GM18519 (cell line): ENCODE results near the gene PDCD4.

Experiments
- ATAC-seq: cut with Tn5 transposase; IDR thresholded peaks from one replicate; pipeline ENCODE4 v1.9.1; 2021; ENCODE audit warnings: mild to moderate bottlenecking, moderate library complexity; ENCODE audit not compliant: unreplicated experiment, low FRiP score

PDCD4 gene

DNA sequence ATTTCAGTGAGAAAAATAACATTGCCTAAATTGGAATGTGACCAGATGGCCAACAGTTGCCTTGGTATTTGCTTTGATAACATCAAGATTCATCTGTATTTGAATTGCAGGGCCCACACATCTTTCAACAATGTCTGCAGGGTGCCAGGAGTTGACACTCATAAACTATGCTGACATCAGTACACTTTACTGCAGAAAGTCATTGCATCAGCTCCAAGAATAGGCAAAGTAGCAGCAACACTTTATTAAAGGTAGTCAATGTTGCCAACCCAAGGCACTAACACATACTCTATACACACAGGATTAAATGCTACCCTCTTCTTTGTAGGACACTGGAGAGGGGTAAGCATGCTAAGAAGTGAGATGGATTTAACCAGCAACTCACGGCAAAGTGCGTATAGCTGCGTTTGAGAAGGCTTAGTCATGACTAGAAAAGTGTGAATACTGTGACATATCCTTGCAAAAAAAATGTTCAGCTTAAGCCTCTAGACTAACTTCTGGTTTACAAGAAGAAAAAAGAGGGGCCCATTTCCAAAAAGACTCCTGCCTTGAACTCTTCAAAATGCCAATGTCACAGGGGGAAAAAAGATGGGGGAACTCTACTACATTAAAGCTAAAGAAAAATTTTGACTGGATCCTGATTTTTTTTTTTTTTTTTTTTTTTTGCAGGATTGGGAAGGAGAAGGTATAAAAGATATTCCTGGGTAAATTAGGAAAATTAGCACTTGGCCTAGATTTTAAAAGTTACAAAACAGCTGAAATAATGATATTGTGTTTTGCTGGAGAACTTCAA is 45.0 kb downstream of the PDCD4 start:
- no peak for ATAC-seq

DNA sequence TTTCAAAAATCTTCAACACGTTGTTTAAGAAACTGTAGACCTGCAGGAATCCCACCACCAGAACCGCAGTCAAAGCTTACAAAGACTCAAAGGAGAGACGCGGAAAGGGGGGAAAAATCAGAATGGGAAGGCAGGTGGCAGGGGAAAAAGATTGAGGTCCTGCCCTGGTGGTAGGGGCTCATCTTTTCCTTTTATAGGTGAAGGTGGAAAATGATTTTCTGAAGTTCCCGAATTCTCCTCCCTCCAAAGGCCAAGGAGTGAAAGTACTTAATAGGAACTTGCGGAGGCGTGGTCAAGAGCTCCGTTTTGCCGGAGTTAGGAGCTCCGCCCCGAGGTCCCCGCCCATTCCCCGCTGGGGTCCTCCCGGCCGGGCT is 46.5 kb downstream of the PDCD4 start:
- ATAC-seq: no peak

DNA sequence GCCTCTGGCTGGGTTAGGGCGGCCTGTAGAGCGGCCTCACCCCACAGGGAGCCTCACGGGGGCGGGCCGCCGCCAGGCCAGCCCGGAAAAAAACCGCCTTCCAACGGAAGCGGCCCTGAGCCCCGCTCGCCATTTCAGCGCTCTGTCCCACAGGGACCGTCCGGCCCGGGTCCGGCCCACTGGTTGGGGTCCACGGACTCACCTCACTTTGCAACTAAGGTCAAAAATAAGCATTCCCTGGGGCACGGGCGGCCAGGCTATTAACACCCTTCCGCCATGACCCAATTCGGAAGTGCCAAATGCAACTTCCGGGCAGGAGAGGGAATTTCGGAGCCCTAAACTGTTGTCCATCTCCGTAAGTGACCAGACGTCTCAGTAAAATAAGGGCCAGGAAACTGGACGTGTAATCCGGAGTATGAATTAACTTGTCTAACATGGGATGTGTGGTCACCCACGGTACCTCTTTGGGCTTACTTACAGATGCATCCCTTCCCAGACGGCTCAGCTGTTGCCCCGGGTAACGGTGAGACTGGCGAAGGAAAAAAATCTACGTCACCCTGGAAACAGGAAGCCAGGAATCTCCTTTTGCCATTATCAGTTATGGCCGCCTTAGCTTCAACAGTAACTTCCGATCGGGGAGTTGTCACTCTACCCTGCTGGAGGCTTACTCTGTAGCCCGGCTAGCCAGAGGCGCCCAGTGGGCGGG is 47.1 kb downstream of the PDCD4 start, which contains the start of gene BBIP1:
BBIP1 (minus strand) TSS at position 538 of the 706 bp plus-strand sequence. CDS start 1,023 bp downstream, outside the sequence.
- peak; percentile 82 for ATAC-seq

DNA sequence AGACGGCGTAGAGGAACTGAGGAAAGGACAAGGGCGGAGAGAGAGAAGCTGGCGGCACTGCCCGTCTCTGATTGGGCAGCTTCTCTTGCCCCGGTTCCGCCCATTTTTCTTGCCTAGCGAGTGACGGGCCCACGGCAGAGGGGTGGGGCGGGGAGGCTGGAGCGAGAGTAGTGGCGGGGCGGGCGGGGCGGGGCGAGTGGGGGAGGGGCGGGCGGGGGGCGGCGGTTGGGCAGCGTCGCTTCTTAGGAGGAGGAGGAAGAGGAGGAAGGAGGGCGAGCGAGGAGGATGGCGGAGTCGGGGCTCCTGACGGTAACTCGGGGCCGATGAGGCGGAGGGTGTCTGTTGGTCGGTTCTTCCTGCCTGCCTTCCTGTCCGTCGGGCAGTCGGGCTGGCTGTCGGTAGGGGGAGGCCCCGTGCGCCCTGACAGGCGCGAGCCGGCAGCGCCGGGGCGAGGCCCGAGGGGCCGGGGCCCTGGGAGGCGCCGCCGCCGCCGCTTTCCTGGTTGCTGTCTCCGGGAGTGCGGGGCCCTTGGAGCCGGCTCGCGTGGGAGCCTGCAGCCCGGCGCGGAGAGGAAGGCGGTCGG is 47.7 kb downstream of the PDCD4 start, which contains the start of gene SHOC2:
SHOC2 (plus strand) TSS at position 256 of the 583 bp plus-strand sequence. CDS start 44,755 bp downstream, outside the sequence.
- peak; percentile 3 for ATAC-seq

DNA sequence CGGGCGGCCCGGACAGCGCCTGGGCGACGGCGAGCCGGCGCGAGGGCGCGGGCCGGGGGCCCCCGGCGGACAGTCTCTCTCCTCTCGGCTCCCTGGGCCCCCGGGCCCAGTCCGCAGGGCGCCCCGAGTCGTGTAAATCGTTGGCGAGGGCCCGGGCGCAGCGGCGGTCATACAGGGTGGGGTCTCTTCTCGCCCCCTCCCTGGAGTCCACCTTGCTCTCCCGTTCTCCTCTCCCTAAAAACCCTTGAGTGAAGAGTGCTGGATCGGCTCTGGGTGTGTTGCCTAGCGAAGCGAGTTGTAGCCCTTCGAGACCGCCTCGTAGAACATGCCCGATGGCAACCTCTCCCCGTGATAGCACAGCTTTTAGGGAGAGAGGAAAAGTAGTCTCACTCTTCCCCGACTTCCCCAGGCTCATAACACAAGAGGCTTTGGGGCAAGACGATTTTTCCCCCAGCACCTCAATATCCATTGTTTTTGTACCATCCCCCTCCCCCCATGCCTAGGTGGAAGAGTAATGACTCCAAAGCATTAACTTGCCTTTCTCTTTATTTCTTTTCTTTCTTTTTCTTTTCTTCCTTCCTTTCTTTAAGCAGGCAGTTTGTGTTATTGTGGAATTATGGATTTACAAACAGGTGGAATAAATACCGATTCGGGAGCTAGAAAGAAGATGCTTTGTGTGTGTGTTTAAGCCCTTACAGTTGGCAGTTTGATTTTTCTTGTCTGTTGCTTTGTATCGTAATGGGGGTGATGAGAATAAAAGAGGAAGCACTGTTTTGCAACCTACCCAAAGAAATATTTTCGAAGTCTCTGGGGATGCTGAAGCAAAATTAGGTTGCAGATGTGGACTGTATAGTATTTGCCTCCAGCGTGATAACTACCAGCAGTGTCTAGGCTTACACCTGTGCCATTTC is 48.5 kb downstream of the PDCD4 start:
- ATAC-seq: peak; percentile 32

DNA sequence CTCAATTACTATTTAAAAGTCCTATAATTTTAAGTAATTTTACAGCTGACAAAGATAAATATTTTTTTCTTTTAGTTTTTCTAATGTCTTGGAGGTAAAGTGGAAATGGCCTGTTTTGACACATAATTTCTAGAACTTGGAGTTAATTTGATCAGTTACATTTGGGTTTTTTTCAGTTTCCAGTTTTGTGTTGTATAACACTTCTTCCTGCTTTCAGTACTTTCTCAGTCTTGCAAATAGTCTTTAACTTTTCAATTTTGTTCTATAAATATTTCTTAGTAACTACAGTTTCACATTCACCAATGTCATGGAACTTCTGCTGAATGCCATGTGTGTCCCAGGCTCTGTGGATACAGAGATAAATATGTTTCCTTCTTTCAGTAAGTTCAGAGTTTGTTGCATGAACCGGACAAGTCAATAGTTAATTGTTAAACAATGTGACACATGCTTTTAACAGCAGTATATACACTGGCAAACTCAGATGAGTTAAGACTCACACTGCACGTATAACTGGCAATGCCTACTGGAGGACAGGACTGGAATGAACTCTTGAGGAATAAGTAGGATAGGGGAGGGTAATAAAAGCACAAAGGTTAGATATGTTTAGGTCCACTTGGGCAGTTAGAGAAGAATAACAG is 52.2 kb downstream of the PDCD4 start:
- ATAC-seq: no peak

DNA sequence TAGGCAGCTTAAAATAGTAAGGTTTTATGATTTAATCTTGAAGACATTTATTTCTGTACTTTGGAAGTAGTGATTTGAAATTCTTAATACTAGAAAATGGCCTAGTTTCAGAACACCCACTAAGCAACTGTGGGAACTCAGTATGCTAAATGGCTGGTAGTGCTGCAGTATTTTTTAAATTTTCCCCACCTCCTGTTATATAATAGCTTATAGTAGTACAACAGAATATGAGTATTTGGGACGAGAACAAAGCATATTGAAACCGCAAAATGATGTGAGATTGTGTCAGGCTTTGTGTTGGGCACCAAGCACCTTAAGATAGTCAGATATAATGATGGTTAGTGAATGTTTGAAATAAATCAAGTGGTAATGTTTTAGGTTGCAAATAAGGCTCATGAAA is 55.7 kb downstream of the PDCD4 start:
- ATAC-seq: no peak

DNA sequence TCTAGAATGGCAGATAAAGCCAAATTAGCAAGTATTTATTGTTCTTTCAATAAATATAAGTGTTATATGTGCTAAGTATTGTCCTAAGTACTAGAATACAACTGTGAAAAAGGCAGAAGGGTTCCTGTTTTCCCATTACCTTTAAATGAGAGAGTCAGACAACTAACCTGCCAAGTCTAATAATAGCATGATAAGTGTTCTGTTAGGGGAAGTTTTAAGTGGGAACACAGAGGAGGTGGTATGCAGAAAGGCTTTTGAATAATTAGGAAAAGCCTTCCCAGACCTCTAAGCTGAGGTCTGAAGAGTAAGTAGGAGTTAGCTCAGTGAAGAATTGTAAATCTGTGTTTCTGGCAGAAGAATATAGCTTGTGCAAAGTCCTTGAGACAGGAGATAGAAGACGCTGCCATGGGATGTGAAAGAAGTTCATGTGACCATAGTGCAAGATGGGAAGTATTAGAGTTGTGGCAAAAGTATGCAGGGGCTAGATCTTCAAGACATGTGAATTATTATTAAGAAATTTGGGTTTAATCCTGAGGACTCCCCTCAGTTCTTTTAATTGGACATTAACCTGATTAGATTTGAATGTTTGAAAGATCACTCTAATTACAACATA is 60.1 kb downstream of the PDCD4 start:
- no peak for ATAC-seq

DNA sequence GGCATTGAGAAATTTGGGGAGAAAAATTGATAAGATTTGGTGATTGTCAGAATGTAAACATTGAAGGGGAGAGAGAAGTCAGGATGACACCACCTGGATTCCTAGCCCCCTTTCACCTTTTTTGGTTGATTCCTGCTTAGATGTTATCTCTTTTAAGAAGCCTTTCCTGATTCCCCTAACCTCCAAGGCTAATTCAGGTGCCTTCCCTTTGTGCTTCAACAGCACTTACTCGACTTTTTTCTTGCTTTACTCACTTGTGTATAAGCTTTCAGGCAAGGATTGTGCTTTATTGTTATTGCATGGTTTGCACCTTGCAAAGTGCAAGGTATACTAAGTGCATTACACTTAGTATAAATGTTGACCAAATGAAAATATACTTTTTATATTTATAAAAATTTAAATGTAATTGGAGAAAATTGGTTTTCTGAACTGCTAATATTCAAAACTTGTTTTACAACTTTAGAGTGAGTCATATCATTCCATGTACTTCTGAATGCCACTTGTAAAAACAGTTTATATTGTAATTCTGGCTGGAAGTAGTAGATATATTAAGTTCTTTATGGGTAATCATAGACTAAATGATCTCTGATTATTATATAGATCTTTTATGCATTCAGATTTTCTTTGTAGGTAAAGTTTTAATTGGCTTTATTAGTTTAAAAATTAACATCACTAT is 60.9 kb downstream of the PDCD4 start:
- ATAC-seq: no peak

DNA sequence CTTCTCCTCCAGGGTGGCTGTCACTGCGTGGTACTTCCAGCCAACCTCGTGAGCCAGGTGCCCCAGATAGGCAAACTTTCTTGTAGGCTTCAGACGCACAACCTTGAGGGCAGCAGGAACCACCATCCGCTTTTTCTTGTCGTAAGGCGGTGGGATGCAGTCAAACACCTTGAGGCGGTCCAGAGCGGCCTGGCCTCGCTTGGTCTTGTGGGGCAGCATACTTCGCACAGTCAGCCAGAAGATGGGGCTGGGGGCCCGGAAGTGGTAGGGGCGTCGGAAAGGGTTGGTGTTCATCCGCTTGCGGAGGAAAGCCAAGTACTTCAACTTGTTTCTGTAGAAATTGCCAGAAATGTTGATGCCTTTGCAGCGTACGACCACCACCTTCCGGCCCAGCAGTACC is 65.0 kb downstream of the PDCD4 start:
- ATAC-seq: no peak

DNA sequence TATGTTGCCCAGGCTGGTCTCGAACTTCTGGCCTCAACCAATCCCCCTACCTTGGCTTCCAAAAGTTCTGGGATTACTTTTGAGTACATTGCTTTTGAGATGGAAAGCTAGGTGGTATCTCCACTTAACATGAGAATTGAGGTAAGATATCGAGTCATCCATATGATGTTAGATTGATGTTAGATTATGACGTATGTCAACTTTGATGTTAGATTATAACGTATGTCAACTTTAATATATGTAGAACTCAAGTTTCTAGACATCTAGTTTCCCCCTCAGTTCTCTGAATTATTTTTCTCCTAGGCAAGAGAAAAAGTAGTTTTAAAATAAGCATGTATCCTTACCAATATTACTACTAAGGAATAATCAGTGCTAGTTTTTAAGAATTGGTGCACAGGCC is 67.7 kb downstream of the PDCD4 start:
- no peak for ATAC-seq

DNA sequence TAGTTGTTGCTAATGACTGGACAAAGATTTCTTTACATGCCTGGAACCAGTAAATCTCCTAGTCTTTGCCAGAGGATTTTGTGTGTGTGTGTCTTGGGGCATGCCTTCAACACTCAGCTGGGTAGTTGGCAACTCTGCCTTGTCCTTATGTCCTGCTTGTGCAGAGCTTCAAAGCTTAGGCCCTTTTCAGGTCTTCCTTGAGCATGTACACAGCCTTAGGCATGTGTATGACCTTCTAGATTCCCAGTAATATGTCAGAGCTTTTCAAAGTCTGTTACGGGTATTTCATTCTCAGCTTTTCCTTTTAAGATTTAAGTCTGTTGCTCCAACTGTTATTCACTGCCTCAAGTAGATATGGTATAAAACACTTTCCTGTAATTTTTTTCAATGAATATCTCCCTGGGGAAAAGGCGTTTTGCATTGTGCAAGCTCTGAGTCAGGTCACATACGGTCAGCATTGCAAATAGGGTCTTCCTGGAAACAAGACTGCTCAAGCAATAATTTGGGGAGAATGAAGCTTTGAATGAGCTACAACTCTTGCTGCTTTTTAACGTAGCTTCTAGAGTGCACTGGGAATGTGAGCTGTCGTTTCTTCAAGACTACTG is 73.2 kb downstream of the PDCD4 start:
- ATAC-seq: no peak

DNA sequence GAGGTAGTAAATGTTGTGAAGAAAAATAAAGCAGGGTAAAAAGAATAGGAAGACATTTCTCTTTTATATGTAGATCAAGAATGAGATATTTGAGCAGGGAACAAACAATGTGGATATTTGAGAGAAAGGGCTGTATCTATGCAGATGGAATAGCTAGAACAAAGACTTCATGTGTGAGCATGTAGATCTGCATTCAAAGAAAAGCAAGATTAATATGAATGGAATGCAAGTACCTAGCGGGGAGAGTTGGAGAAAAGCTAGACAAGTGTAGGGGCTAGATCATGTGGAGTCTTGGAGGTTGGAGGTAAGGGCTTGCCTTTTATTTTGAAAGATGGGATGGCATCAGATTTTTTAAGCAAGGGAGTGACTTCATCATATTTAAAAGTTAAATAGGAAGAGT is 74.8 kb downstream of the PDCD4 start:
- no peak for ATAC-seq

DNA sequence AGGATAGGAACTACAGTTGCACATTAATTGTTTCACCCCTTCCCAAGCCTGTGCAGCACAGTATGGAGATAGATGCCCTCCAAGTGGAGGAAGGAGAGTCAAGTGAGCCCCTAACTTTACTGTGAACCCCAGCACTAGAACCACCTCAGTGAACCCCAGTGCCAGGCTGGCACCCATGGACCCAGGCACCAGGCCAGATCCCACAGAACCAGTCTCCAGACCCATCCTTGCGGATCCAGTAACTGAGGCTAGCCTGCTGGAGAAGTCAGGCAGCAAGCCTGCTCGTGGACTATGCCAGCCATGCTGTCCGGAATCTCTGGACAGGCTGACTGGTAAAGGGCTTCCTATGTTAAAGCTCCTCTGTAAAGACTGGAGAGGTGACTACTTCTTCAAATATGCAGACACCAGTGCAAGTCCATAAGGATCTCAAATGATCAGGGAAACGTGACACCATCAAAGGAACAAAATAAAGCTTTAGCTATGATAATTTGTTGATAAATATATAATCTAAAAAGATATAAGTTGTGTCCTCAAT is 75.4 kb downstream of the PDCD4 start:
- ATAC-seq: no peak
